GM19035 (cell line): ENCODE results near the gene TMC2.
A peak's percentile ranks its signal among the peaks of the same experiment; 100 is the strongest.
"Not testable (repeated sequence)": the region's sequence is repeated elsewhere in the genome, so short reads cannot be mapped to it uniquely, and the experiment has no call there.

Experiments used
- ATAC-seq: cut with Tn5 transposase; IDR thresholded peaks from one replicate; pipeline ENCODE4 v1.9.1; 2021; ENCODE audit not compliant: unreplicated experiment

Gene TMC2

DNA sequence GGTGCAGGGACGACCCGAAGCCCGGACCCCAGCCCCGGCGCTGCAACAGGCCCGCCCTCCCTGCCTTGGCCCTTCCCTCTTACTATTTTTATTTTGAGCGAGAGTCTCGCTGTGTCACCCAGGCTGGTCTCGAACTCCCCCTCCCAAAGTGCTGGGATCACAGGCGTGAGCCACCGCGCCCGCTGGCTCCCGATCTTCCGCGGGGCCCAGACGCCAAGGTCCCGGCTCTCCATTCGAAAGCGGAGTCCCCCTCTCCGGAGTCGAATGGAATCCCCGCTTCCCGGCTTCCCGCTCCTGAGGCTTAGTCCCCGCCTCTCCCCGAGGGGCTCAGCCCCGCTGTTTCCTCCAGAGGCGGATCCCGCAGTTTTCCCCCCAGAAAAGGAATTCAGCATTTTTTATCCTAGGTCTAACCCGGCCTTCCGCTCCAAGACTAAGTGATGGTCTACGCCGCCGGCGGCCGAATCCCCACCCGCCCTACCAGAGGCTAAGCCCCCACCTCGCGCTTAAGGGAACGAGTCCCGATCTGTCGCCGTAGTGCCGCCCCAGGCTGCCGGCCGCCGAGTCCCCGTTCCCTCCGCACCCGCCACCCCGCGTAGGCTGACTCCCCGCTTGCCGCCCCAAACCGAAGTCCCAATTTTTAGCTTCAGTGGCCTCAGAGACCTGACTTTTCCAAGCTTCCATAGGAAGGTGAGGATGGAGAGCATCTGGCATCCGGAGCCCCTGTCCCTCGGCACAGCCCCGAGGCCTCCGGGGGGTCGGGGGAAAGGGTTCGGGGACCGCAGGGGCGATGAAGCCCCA lies 11.5 kb upstream of the TMC2 start:
- peak; percentile 38 for ATAC-seq

GRCh38 chr20:2526218-2526583 lies 10.2 kb upstream of the TMC2 start:
- not testable (repeated sequence) for ATAC-seq

GRCh38 chr20:2527762-2528161 lies 8.6 kb upstream of the TMC2 start:
- ATAC-seq: no peak

DNA sequence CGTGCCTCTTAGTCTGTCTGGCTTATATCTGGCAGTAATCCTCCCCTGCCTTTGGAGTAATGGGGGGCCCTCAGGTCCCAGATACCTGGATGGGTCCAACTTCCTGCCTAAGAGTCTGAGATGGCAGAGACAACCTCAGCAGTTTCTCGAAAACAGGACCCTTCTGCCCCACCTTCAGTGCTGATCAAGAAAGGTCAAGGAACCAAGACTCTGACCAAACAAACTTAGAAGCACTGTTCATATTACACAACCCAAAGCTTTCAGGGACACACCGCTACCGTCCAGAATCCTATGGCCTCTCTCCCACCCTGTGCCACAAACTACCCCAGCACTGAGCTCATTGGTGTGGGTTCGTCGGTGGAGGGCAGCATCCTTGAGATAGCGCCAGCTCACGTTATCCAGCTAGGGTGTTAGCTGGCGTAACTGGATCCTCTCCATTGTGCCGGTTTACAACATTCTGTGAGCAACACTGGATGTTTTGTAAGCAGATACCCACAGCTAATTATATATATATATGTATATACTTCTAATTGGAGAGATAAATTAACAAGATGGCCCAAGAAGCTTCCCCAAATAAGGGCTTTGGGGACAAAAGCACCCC lies 7.6 kb upstream of the TMC2 start:
- ATAC-seq: no peak

- ATAC-seq: no peak
Measured at GRCh38 chr20:2533118-2533517, 3.3 kb upstream of the TMC2 start.

DNA sequence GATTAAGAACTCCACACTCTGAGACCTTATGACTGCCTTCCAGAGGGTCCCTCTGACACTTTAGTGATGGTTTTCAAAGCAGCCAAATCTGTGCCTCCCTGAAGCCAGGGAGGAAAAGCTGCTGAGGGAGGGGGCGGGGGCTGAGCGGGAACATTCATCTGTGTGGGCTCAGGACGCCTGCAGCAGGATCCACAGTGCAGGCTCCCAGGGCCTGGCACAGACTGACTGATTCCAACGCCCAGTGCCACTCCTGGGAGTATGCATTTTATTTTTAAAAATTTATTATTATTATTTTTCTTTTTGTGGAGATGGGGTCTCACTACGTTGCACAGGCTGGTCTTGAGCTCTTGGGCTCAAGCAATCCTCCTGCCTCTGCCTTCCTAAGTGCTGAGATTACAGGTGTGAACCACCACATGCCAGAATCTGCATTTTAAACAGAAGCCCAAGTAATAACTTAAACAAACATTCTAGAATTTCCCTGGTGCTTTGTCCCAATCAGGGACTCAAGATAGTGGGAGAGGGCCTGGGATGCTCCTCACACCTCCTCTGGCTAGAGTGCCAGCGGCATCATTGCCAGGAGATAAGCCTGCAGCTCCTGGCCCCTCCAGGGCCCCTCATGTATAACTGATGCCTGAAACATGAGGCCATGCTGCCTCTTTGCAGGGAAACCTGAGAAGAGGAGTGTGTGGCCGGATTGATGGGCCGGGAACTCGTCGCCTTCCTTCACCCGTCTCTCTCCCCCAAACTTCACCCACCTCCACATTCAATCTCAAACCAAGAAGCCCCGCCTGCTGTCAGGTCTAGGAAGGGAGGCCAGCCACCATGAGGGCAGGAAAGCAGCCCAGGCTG lies 438 bp upstream of the TMC2 start:
- ATAC-seq: no peak

- ATAC-seq: no peak
Measured at GRCh38 chr20:2537101-2537500, 728 bp downstream of the TMC2 start.

- ATAC-seq: no peak
Measured at GRCh38 chr20:2538356-2538755, 2.0 kb downstream of the TMC2 start.

- ATAC-seq: no peak
Measured at GRCh38 chr20:2538931-2539720, 2.8 kb downstream of the TMC2 start.

DNA sequence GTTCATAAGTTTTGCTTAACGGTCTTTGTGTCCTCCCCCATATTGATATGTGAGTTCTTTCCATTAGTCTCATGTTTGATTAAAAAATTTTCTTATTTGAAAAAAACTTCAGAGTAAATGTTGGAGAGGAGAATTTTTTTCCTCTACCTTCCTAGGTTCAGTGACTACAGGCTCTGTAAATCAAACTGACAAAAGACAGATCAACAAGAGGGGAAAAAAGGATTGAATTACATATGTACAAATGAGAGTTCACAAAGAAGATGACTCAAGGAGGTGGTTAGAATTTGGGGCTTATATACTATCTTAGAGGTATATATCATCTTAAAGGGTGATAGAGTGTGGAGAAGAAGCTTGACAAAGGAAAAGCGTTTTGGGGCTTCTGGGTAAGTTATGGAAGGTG lies 5.6 kb downstream of the TMC2 start:
- no peak for ATAC-seq

DNA sequence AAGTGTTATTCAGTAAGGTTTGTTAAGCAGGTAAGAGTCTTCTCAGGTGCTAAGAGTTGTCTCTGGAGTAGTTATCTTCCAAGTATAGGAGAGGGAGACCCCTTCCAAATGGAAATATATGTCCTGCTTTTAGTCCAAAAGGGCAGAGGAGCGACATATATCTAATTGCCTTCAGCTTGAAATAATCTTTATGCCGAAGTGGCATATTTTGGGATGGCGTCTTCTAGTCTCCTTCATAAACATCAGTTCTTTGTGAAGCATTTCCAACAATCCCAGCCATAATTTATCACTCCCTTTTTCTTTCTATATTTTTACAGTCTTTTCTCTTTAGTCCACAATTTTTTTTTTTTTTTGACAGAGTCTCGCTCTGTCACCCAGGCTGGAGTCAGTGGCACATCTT lies 6.0 kb downstream of the TMC2 start:
- ATAC-seq: no peak

GRCh38 chr20:2544211-2544610 lies 7.8 kb downstream of the TMC2 start:
- no peak for ATAC-seq

GRCh38 chr20:2545594-2545993 lies 9.2 kb downstream of the TMC2 start:
- no peak for ATAC-seq

GRCh38 chr20:2557873-2558580 lies 21.7 kb downstream of the TMC2 start:
- ATAC-seq: no peak

- ATAC-seq: no peak
Measured at GRCh38 chr20:2558581-2559278, 22.4 kb downstream of the TMC2 start.

GRCh38 chr20:2559279-2559626 lies 22.9 kb downstream of the TMC2 start:
- no peak for ATAC-seq

GRCh38 chr20:2559651-2560050 lies 23.3 kb downstream of the TMC2 start:
- no peak for ATAC-seq

DNA sequence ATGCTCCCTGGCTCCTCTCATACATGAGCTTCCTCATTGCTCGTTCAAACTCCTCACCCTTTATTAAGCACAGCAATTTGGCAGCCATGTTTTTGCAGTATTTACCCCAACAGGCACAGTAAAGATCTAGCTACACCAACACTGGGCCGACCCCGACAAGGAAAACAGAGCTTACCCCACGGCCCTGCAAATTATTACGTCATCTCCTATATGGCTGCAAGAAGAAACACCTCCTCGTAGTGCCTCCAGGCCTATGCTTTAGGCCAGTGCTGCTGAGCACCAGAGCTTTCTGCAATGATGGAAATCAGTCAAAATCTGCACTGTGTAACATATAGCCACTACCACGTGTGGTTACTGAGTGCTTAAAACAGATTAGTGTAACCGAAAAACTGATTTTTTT lies 26.7 kb downstream of the TMC2 start:
- no peak for ATAC-seq

GRCh38 chr20:2564406-2564805 lies 28.0 kb downstream of the TMC2 start:
- ATAC-seq: no peak

DNA sequence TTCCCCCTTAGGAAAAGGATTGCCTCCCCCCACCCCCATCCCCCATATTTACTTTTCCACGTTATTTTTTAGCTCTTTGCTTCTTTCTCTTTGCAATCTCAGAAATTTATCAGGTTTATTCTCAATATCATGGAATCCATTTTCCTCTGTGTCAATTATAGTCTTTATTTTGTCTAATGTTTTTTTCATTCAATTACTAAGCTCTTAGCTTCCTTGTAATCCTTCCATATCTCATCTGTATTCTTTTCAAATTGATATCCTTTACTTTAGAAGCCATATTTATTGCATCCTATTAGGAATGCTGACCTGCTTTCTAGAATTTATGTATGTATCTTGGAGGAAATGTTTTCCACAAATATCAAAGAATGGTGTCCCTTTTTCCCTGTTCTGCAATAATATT lies 39.3 kb downstream of the TMC2 start:
- no peak for ATAC-seq
